ENCODE measurements around the gene C3orf20.

The C3orf20 gene

GRCh38 chr3:14791343-14791945 lies 116.5 kb downstream of the C3orf20 start:
- peak; percentile 69 for TF ChIP-seq CTCF (IDR thresholded peaks at IDR 0.05; ENCODE audit: borderline replicate concordance, control extremely low read depth, extremely low read depth, insufficient read depth, missing control alignments)
- DNase-seq (ENCODE audit: low spot score): peak; percentile 82
- in situ Hi-C loops (cut with MboI; ENCODE audit: low sequenced_read_pairs, unreplicated experiment): loop anchor here (10.0 kb wide), 1 partner anchor 133 kb away; no protein-coding TSS in a partner anchor

- no peak for DNase-seq (ENCODE audit: low spot score)
- TF ChIP-seq CTCF (IDR thresholded peaks at IDR 0.05; ENCODE audit: borderline replicate concordance, control extremely low read depth, extremely low read depth, insufficient read depth, missing control alignments): no peak
- in situ Hi-C loops (cut with MboI; ENCODE audit: low sequenced_read_pairs, unreplicated experiment): loop anchor here (10.0 kb wide), 1 partner anchor 132 kb away; no protein-coding TSS in a partner anchor
Measured at GRCh38 chr3:14792691-14793121, 117.8 kb downstream of the C3orf20 start.

- no peak for TF ChIP-seq CTCF (IDR thresholded peaks at IDR 0.05; ENCODE audit: borderline replicate concordance, control extremely low read depth, extremely low read depth, insufficient read depth, missing control alignments)
- in situ Hi-C loops (cut with MboI; ENCODE audit: low sequenced_read_pairs, unreplicated experiment): loop anchor here (10.0 kb wide), 1 partner anchor 132 kb away; no protein-coding TSS in a partner anchor
- DNase-seq (ENCODE audit: low spot score): no peak
Measured at GRCh38 chr3:14793126-14793857, 118.4 kb downstream of the C3orf20 start.

GRCh38 chr3:14793858-14794234 lies 118.9 kb downstream of the C3orf20 start:
- DNase-seq (ENCODE audit: low spot score): no peak
- in situ Hi-C loops (cut with MboI; ENCODE audit: low sequenced_read_pairs, unreplicated experiment): loop anchor here (10.0 kb wide), 1 partner anchor 131 kb away; no protein-coding TSS in a partner anchor
- no peak for TF ChIP-seq CTCF (IDR thresholded peaks at IDR 0.05; ENCODE audit: borderline replicate concordance, control extremely low read depth, extremely low read depth, insufficient read depth, missing control alignments)

- TF ChIP-seq CTCF (IDR thresholded peaks at IDR 0.05; ENCODE audit: borderline replicate concordance, control extremely low read depth, extremely low read depth, insufficient read depth, missing control alignments): no peak
- DNase-seq (ENCODE audit: low spot score): no peak
- in situ Hi-C loops (cut with MboI; ENCODE audit: low sequenced_read_pairs, unreplicated experiment): loop anchor here (10.0 kb wide), 1 partner anchor 130 kb away; no protein-coding TSS in a partner anchor
Measured at GRCh38 chr3:14794435-14794834, 119.5 kb downstream of the C3orf20 start.

- TF ChIP-seq CTCF (IDR thresholded peaks at IDR 0.05; ENCODE audit: borderline replicate concordance, control extremely low read depth, extremely low read depth, insufficient read depth, missing control alignments): no peak
- in situ Hi-C loops (cut with MboI; ENCODE audit: low sequenced_read_pairs, unreplicated experiment): loop anchor here (10.0 kb wide), 1 partner anchor 129 kb away; no protein-coding TSS in a partner anchor
- DNase-seq (ENCODE audit: low spot score): no peak
Measured at GRCh38 chr3:14795996-14796395, 121.1 kb downstream of the C3orf20 start.

All from GM13976 (cell line).